ENCODE measurements around the gene TMEM42.

DNA sequence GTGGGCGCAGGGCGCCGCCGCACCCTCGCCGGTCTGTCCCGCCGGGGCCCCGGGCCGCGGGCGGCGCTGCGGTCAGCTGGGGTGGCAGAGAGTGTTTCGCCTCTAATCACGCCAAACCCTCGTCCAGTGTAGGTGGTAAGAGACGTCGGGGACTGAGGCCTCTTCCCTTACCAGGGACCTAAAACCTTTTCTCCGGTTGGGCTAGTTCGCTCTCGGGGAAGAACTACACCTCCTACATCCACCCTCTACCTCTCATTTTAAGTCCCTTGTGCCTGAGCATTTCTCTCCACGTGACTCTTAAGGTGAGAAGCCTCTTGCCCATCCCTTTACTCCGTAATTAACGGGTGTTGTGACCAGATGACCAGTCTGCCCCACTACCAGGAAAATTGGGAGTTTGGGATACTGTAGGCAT, 520 bp downstream of the TMEM42 start:
- TF ChIP-seq, protein P1, sequence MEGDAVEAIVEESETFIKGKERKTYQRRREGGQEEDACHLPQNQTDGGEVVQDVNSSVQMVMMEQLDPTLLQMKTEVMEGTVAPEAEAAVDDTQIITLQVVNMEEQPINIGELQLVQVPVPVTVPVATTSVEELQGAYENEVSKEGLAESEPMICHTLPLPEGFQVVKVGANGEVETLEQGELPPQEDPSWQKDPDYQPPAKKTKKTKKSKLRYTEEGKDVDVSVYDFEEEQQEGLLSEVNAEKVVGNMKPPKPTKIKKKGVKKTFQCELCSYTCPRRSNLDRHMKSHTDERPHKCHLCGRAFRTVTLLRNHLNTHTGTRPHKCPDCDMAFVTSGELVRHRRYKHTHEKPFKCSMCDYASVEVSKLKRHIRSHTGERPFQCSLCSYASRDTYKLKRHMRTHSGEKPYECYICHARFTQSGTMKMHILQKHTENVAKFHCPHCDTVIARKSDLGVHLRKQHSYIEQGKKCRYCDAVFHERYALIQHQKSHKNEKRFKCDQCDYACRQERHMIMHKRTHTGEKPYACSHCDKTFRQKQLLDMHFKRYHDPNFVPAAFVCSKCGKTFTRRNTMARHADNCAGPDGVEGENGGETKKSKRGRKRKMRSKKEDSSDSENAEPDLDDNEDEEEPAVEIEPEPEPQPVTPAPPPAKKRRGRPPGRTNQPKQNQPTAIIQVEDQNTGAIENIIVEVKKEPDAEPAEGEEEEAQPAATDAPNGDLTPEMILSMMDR (IDR thresholded peaks at IDR 0.05) = no peak
- no peak for TF ChIP-seq POLR2A (IDR thresholded peaks at IDR 0.05)

Measured in esophagus squamous epithelium (tissue), 4 donors.